Measurements from ENCODE around the gene STRIP2. TPM values are rescaled to one million over a fixed set of nuclear protein-coding genes. Genes with fewer than 3 reads are reported as not detected.

The STRIP2 gene
- total RNA-seq, 1 donor from 2014 or later: 55.9 TPM

DNA sequence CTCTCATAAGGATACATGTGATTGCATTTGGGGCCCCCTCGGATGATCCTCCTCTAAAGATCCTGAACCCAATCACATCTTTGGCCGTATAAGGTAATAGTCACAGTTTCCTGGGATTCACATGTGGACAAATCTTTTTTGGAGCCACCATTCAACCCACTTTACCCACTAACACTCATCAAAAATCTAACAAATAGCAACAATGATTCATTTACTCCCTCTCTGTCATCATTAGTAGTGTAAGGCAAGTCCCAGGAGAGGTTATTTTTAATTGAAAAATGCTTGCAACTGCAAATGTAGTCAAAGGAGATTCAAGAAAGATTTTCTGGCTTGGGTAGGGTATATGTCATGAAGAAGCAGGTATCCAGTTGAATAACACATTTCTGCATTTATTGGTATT, 58.2 kb downstream of the STRIP2 start:
- DNase-seq (ENCODE audit: low read depth): no peak

- peak; percentile 50 for DNase-seq (ENCODE audit: low read depth)
Measured at GRCh38 chr7:129493555-129493954, 59.3 kb downstream of the STRIP2 start.

GRCh38 chr7:129494041-129494440, 59.8 kb downstream of the STRIP2 start:
- peak; percentile 67 for DNase-seq (ENCODE audit: low read depth)

DNA sequence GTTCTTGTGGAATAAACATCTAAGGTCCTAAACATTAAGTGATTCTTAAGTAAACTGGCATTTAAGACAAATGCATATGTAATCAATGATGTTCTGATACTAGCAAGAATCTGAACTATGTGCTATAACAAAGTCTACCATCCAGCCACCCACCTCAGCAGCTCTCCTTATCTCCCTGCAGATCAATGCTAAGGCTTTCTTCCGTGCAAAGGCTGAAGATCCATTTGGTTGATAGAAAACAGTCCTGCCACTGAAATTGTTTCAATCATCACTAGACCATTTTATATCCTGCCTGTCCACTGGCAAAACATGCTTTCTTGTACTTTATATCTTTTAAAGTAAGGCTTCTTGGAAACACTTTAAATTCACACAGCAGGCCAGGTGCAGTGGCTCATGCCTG, 61.8 kb downstream of the STRIP2 start:
- no peak for DNase-seq (ENCODE audit: low read depth)

GRCh38 chr7:129496653-129497052, 62.4 kb downstream of the STRIP2 start:
- no peak for DNase-seq (ENCODE audit: low read depth)

- DNase-seq (ENCODE audit: low read depth): no peak
Measured at GRCh38 chr7:129497156-129497555, 62.9 kb downstream of the STRIP2 start.

- DNase-seq (ENCODE audit: low read depth): no peak
Measured at GRCh38 chr7:129498021-129498420, 63.8 kb downstream of the STRIP2 start.

- no peak for DNase-seq (ENCODE audit: low read depth)
Measured at GRCh38 chr7:129499999-129500398, 65.8 kb downstream of the STRIP2 start.

DNA sequence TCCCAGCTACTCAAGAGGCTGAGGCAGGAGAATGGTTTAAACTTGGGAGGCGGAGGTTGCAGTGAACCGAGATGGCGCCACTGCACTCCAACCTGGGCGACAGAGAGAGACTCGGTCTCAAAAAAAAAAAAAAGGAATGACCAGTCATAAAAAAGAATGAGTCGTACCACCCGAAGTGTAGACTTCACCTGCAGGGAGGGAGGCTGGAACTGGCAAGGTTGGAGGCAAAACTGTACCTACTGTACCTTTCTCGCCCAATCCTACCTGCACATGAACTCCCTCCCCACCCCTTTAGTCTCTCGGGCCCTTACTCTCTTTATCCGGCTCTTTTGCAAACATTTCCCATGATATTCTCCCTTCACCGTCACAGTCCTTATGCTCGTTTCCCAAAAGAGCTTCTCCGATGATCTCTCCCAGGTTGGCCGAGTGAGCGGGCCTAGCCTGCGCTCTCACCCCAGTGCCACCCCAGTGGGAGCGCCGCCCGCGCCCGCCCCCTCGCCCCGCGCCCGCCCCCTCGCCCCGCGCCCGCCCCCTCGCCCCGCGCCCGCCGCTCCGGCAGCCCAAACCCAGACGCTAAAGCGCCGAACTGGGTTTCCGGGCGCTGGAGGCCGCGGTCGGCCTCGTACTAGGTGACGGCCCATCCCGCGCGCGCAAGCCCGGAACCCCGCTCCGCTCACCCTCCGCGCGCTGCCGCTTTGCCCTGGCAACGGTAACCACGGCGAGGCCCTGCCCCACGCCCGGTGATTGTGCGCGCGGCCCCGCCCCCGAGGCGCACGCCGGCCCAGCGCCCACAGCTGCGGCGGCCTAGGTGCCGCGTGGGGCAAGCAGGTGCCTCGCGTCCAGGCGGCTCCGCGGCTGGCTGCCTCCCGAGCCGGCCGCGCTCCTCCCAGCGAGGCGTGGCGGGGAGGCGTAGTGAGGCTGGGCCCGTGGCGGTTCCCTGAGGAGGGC, 67.8 kb downstream of the STRIP2 start, which contains the start of gene SMKR1:
Gene SMKR1, plus strand, starts transcription at position 772 of the 948 bp plus-strand sequence. CDS start 294 bp downstream, outside the sequence.
- DNase-seq (ENCODE audit: low read depth): peak; percentile 70

DNA sequence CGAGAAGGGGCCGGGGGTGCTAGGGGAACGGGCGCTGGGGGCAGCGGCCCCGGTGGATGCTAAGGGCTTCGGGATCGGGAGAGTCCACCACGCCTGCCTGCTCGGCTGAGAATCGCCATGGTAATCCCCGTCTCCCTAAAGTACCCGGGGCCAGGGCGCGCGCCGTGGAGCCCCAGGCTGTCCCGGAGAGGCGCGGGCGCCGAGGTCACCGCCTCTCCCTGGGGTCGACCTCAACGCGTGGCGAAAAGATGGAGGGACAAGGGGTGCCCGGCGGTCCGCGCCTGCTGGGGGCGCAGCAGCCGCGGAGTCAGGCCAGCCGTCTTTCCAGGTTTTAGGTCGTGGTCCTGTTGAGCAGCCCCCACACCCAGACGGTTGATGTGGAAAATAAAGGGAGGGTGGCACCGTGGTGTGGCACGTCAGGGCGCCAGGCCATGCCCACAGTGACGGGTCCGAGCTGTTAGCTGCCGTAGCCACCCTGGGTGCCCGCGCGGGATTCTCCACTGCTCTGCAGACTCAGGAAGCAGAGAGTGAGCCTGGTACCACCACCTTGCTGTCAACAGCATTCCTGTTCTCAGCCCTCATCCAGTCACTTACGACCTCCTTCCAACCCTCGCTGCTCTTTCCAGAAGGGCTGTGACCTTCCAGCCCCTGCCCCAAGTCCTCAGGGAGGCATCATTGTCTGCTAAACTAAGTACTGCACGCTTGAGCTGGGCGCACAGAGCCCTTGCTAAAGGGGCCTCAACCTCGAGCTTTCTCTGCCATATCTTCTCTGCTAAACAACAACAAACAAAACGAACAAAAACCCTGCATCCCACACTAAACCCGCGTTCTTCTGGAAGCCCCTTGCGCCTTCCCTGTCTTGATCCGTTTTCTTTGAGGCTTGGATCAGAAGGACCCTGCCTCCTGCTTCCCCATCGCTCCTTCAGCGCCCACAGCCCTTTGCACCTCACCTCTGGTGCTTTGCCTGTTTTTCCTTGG, 68.8 kb downstream of the STRIP2 start:
- DNase-seq (ENCODE audit: low read depth): no peak

- DNase-seq (ENCODE audit: low read depth): no peak
Measured at GRCh38 chr7:129503725-129504124, 69.5 kb downstream of the STRIP2 start.

DNA sequence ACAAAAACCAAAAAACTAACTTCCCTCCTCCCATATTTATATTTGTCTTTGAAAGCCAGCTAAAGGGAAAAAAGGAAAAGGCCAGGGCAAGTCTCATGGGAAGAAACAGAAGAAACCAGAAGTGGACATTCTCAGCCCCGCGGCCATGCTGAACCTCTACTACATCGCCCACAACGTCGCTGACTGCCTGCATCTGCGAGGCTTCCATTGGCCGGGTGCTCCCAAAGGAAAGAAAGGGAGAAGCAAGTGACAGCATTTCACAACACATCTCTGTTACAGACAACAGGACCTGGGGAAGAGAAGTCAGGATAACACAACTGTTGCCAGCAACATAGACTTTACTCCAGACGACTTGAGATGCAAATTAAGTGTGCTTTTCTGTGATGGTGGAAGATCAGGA, 78.0 kb downstream of the STRIP2 start:
- DNase-seq (ENCODE audit: low read depth): no peak

DNA sequence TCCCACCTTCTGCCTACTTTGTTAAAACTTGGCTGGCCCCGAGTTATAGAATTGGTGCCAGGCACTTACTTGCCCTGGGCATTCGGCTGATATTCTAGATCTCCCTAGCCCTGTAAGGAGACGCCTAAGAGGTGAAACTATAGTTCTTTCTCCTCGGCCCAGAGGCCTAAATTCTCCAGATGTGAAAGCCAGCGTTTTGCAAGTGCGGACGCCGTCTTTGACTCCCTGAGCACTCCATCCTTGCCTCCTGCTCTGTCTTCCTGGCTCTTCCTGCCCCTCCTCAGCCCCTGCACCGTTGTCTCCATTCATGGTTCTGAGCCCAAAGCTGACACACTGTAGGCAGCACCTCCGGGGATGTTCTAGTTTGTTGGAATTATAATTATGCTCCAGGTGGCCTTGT, 79.3 kb downstream of the STRIP2 start:
- no peak for DNase-seq (ENCODE audit: low read depth)

GRCh38 chr7:129514683-129515082, 80.5 kb downstream of the STRIP2 start:
- no peak for DNase-seq (ENCODE audit: low read depth)

- DNase-seq (ENCODE audit: low read depth): no peak
Measured at GRCh38 chr7:129515381-129515780, 81.1 kb downstream of the STRIP2 start.

DNA sequence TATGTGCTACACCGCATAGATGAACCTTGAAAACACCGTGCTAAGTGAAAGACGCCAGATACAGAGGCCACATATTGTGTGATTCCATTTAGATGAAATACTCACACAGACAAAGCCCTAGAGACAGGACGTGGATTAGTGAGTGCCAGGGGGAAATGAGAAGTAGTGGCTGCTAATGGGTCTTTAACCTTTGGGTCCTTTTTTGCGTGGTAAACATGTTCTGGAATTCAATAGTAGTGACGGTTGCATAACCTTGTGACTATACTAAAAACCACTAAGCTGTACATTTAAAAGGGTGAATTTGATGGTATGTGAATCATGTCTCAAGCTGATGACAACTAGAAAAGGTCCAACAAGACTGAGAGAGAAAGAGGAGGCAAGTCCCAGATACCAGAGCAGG, 83.7 kb downstream of the STRIP2 start:
- DNase-seq (ENCODE audit: low read depth): no peak

DNA sequence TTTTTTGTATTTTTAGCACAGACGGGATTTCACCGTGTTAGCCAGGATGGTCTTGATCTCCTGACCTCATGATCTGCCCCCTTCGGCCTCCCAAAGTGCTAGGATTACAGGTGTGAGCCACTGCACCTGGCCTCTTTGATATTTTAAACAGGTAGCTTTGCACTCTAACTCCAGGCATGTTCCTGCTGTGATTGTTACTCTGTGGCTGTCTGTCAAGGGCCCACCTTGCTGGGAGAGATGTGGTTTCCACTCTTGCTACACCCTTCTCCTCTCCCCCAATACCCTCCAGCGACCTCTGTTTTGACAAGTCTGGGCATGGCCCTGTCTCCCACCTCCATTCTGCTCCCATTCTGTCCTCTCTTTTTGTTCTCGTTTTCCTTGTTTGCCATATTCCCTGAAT, 85.2 kb downstream of the STRIP2 start:
- DNase-seq (ENCODE audit: low read depth): no peak

DNA sequence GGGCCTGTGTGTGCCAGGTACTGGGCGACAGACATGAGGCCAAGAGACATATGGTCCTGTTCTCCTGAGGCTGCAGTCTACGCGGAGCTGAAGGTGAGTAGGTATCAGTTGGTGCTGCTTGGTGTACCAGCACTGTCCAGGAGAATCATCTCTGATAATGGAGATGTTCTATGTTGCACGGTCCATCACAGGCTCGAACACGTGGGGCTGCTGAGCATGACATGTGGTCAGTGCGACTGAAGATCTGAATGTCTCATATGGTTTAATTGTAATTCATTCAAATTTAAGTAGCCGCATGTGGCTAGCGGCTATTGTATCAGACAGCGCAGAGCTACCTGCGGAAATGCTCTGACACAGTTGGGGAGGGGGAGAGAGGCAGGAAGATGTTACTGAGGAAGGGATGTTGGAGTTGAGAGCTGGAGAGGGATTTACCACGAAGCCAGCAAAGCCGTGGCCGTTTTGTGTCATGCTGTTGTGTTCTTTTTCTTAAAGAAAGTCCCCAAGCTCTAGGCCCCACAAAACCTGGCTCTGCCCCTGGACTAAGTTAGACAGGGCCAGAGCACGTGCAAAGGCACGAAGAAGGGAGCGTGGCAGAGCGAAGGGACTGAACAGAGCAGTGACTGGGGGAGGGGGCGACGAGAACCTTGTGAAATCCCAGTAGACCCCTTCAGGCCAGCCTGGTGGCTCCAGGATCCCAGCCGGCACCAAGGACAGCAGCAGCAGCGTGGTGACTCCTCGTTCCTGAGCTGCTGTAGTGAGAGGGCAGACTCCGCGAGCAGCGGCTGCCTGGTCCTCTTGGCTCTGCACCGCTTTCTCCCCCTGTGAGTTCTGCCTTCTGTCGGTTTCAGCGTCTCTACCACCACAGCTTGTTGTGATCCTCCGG, 88.1 kb downstream of the STRIP2 start:
- no peak for DNase-seq (ENCODE audit: low read depth)

DNA sequence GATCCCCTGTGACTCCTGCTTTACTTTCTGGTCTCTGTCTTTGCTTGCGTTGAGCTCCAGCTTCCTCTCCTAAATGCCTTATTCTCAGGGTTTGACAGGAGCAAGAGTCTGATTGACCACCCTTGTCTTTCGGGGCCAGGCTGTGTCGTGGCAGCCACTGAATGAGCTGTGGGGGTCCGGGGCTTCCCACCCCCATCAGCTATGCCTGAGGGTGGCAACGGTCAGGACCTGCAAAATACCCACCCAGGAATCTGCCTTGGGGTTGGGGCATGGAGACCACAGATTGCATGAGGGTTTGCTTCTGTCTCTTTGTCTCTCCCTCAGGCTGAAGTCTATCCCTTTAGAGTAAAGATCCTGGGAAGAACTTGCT, 88.7 kb downstream of the STRIP2 start:
- no peak for DNase-seq (ENCODE audit: low read depth)

- DNase-seq (ENCODE audit: low read depth): no peak
Measured at GRCh38 chr7:129523924-129524323, 89.7 kb downstream of the STRIP2 start.

- peak; percentile 81 for DNase-seq (ENCODE audit: low read depth)
Measured at GRCh38 chr7:129524405-129524804, 90.2 kb downstream of the STRIP2 start.

Data from myocyte (in vitro differentiated cells).